GM21390 (cell line): ENCODE data around the gene DCAF10.
"Not testable (repeated sequence)": the region's sequence is repeated elsewhere in the genome, so short reads cannot be mapped to it uniquely, and the experiment has no call there.

Experiments used
- ATAC-seq: cut with Tn5 transposase; IDR thresholded peaks from one replicate; pipeline ENCODE4 v1.9.1; 2021; ENCODE audit not compliant: unreplicated experiment

Gene DCAF10

GRCh38 chr9:37859043-37859442 lies 58.4 kb downstream of the DCAF10 start:
- ATAC-seq = no peak

- ATAC-seq = no peak
Observed at GRCh38 chr9:37862530-37862929, 61.9 kb downstream of the DCAF10 start.

- ATAC-seq = no peak
Observed at GRCh38 chr9:37870081-37870798, 69.6 kb downstream of the DCAF10 start.

GRCh38 chr9:37870799-37871176 lies 70.2 kb downstream of the DCAF10 start:
- no peak for ATAC-seq

DNA sequence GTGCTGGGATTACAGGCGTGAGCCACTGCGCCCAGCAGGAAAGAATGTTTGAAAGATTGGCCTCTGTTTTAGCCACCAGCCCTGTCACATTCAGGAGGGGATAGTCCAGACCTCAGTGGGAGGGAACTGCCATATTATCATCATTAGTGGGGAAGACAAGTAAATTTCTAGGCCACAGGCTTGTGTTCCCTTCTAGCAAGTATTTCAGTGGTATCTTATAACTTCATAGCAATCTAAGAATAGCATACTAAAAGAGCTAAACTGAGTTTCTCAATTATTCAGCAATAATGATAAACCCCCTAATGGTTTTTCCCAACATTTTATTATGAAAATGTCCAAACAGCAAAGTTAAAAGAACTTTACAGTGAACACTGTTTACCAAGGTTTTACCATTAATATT lies 73.4 kb downstream of the DCAF10 start:
- no peak for ATAC-seq

- no peak for ATAC-seq
Observed at GRCh38 chr9:37876376-37876775, 75.8 kb downstream of the DCAF10 start.

GRCh38 chr9:37880916-37881479 lies 80.4 kb downstream of the DCAF10 start:
- no peak for ATAC-seq

DNA sequence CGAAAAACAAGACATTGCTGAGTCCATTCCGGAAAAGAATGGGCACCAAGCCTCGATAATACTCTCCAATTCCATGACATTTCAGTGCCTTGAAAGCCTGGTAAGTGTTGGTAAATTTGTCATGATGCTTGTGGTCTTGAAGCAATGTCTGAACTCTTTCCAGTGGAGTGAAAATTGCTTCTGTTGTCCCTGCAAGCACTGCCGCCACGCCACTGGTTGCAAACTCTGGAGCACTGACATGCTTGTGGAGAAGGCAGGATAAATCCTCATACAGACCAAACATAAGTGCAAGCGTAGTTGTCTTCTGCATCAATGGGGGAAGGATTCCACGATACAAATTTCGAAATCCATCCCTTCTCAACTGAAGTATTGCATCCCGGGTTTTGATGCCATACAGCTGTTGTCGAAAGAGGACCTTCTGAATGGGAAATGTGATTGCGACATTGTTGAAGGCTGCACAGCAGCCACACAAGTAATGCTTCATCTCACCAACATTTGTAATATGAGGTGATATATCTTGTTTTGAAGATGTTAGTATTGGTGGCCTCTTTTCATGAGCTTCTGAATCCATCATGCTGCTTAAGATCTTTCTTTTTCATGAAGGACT lies 87.5 kb downstream of the DCAF10 start:
- not testable (repeated sequence) for ATAC-seq

- ATAC-seq = no peak
Observed at GRCh38 chr9:37889536-37889935, 88.9 kb downstream of the DCAF10 start.

DNA sequence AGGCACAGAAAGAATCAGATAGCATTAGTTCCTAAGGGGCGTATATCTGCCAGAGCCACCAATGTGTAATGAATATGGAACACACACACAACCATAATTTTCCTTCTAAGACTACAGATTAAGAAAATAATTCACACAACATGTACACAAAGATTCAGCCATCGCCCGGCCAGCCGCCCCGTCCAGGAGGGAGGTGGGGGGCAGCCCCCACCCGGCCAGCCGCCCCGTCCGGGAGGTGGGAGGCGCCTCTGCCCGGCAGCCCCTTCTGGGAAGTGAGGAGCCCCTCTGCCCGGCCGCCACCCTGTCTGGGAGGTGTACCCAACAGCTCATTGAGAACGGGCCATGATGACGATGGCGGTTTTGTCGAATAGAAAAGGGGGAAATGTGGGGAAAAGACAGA lies 90.4 kb downstream of the DCAF10 start:
- not testable (repeated sequence) for ATAC-seq

- ATAC-seq = no peak
Observed at GRCh38 chr9:37892063-37892462, 91.5 kb downstream of the DCAF10 start.

DNA sequence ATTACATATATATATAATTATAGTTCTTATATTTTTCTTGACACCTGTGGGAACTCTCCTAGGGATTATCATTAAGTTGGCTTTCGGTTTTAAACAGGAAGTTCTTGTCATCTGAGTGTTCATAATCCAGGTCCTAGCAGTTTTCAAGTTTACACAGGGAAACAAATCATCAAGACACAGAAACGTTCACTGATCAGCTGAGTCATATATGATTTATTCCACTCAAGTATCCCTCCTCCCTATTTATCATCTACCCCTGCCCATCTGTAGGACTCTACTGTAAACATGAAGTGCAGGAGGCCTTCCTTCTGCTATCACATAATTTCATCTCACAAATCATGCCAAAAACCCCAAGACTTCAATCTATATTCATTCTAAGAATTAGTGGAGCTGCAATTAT lies 97.1 kb downstream of the DCAF10 start:
- no peak for ATAC-seq

DNA sequence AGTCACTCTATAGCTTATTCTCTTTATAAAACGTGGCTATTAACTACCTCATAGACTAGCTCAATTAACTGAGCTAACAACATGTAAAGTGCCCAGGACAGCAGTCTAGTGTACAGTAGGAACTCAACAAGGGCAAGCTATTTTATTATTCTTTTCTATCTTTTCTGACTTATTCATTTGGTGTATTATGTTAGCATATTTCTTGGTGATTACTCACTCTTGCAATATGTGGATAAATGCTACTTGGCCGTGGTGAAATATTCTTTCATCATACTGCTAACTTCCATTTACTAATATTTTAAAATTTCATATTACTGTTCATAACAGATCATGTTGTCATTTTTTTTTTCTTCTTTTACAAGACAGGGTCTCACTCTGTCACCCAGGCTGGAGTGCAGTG lies 98.4 kb downstream of the DCAF10 start:
- ATAC-seq = no peak

GRCh38 chr9:37902131-37902530 lies 101.5 kb downstream of the DCAF10 start:
- no peak for ATAC-seq

DNA sequence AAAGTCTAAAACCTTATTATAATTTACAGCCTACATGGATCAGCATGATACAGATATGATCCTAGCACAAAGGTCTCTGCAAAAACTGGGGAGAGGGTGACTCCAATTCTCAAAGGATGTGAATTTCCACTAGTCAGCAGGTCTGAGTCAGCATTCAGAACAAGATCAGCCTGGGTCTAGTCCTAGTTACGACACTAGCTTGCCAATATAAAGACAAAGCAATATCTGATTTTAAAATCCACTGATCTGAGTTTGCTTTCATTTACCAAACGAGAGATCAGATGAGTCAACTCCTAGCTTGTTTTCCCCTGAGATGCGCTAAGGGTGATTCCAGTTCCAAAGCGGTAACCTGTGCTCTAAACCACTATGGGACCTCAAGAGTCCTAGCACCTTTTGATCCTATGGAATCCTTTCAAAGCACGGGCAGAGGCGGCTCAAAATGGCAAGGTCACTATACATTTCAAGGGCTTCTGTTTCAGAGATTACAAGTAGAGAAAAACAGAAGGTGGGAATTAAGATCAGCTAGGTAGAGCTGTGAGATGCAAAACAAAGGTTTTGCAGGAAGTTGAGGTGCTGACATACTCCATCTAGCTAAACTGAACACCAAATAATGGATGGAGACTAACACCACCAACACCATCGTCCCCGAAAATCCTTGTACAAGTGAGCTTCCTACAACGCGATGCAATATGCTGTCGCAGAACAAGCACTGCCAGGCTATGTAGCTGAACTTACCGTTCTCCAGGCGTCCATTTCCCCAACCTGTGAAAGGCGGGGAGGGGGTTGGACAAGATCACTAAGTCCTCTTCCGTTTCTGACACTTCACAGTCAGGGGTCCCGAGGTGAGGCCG lies 102.4 kb downstream of the DCAF10 start:
- ATAC-seq = peak; percentile 10

GRCh38 chr9:37903647-37904444 lies 103.2 kb downstream of the DCAF10 start, which contains the start of gene SLC25A51:
Gene SLC25A51 (minus strand): TSS chr9:37904127. CDS start chr9:37888550, 15,577 bp downstream.
- peak; percentile 79 for ATAC-seq

DNA sequence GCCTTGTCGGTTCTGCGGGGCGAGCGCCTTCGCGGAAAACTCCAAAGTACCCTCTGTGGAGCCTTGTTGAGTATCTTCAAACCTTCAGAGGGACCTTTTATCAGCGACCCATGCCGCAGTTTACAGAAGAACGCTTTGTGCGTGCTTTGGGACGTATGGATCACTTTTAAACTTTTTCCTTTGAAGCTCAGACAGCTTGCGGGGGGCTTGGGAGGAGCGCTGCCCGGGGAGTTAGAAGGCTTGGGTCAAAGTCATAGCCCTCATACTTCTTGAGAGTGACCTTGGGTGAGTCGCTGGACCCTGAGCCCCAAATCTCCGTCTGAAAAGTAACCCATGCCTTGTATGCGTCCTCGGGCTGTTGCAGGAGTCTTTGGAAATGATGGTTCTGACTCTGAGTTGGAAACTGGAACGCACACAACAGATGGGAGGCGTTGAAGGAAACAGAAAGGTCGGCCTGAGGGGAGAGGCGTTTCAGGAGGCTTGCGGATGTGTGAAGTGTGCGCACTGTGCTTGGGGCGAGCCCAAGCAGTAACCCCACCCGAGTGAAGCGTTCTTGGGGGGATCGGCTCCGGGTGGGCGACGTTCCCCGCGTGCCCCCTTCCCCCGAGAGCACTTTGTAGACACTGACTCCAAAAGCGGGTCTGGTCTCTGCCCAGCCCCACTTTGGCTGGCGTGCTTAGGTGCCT lies 104.0 kb downstream of the DCAF10 start:
- ATAC-seq = no peak

GRCh38 chr9:37905131-37905505 lies 104.5 kb downstream of the DCAF10 start:
- ATAC-seq = no peak

DNA sequence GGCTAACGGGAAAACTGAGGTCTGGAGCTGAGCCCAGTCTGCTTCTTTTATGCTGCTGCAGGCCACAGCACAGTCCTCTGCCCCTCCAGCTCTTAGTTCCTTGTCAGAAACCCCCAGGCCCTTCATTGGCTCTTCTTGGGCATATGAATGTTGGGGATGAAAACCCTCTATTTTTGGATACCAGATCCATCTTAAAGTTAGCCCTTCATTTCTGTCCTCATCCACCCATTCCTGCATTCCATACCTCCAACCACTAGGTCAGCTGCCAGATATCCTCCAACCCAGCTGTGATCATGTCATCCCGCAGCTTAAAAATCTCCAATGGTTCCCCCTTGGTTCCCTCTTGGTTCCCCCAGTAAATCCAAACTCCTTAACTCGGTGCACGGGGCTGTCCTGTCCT lies 105.2 kb downstream of the DCAF10 start:
- ATAC-seq = no peak
